Tibial nerve (tissue), 4 donors: ENCODE data around the gene POLR1E. TPM values are rescaled to one million over a fixed set of nuclear protein-coding genes. Genes with fewer than 3 reads are reported as not detected.

Source experiments
- DNase-seq, 2 donors: peaks; one replicate each; pipeline ENCODE4 v3.0.0-alpha.2; 2019; ENCODE audit warnings: low spot score in 2 of 2
- H3K27ac ChIP-seq, 4 donors: fragments of 200-600 bp; sonication (generic) in 3 of 4; one replicate each; pipeline ENCODE4 v1.5.1; 2017 to 2019; ENCODE audit warnings: mild to moderate bottlenecking in 1 of 4
- H3K27me3 ChIP-seq, 2 donors: fragments of 200-600 bp; sonication (generic) in 1 of 2; one replicate each; pipeline versions ENCODE4 v1.5.1 to v1.6.0; 2017 to 2019
- H3K36me3 ChIP-seq, 3 donors: fragments of 200-600 bp; sonication (generic); one replicate each; pipeline ENCODE4 v1.5.1; 2018 to 2019
- H3K4me1 ChIP-seq, 4 donors: fragments of 200-600 bp; sonication (generic) in 3 of 4; one replicate each; pipeline ENCODE4 v1.5.1; 2017 to 2019
- H3K4me3 ChIP-seq, 4 donors: fragments of 200-600 bp; sonication (generic) in 3 of 4; one replicate each; pipeline ENCODE4 v1.5.1; 2017 to 2019; ENCODE audit warnings: mild to moderate bottlenecking in 1 of 4, moderate library complexity in 1 of 4
- H3K9me3 ChIP-seq, 4 donors: fragments of 200-600 bp; sonication (generic) in 3 of 4; one replicate each; pipeline ENCODE4 v1.5.1; 2017 to 2019
- CTCF ChIP-seq, 5 experiments: fragments of 200-600 bp in 3 of 5; fragments of 450-650 bp in 2 of 5; sonication (generic) in 3 of 5; IDR thresholded peaks; one replicate each; pipeline ENCODE4 v1.5.1; 2016 to 2019; ENCODE audit warnings: antibody characterized with exemption in 5 of 5, mild to moderate bottlenecking in 3 of 5, moderate library complexity in 2 of 5
- EP300 ChIP-seq, 2 donors: sonication (generic); formaldehyde crosslinking; IDR thresholded peaks; one replicate each; pipeline ENCODE4 v1.6.1; 2017; ENCODE audit warnings: antibody characterized with exemption in 2 of 2, mild to moderate bottlenecking in 1 of 2
- POLR2A ChIP-seq, 2 donors: fragments of 450-650 bp; IDR thresholded peaks; one replicate each; pipeline ENCODE4 v1.6.1; 2017; ENCODE audit warnings: antibody characterized with exemption in 2 of 2, mild to moderate bottlenecking in 2 of 2, moderate library complexity in 2 of 2
- WGBS, 2 donors: methylation state at CpG; one replicate each; pipeline ENCODE4 v1.1.5; 2018; 5-methylcytosine and 5-hydroxymethylcytosine counted together
- total RNA-seq, 4 donors: library from RNA; depleted of rRNA; stranded (reverse); fragments of >200 nt; gene quantifications; one replicate each; pipeline ENCODE4 v1.1.0, GENCODE V29; 2016

The POLR1E gene
- total RNA-seq, 4 donors from 2014 or later = 14.1 to 22.1 (median 16.4) TPM

- TF ChIP-seq CTCF (IDR thresholded peaks at IDR 0.05) (no peak), POLR2A (IDR thresholded peaks at IDR 0.05) (no peak), EP300 (IDR thresholded peaks at IDR 0.05) (no peak)
- WGBS, 2 donors = 72 to 77% methylated on average over 1 of the region's 1 CpG
Observed at GRCh38 chr9:37452611-37453010, 33.1 kb upstream of the POLR1E start.

GRCh38 chr9:37453827-37454226 is 31.9 kb upstream of the POLR1E start:
- TF ChIP-seq POLR2A (IDR thresholded peaks at IDR 0.05) = no peak
- TF ChIP-seq CTCF (IDR thresholded peaks at IDR 0.05) = no peak
- Histone ChIP-seq H3K9me3 (peaks cover 0 to 9% (median 0%) of the 10 kb centered on the region in 4 donors), H3K4me1 (peaks cover 0 to 45% (median 8%) of the 10 kb centered on the region in 4 donors), H3K27ac (peak overlapping the region in 1 of 4 donors; percentile 1), H3K27me3 (no peaks in the 10 kb centered on the region), H3K36me3 (peaks cover 0 to 11% (median 0%) of the 10 kb centered on the region in 3 donors), H3K4me3 (no peak overlapping the region)
- DNase-seq = no peak
- WGBS, 2 donors = 82 to 91% methylated on average over 1 of the region's 1 CpG

More at GRCh38 chr9:37452611-37453010, 33.1 kb upstream of the POLR1E start:
- Histone ChIP-seq H3K9me3 (peaks cover 0 to 9% (median 0%) of the 10 kb centered on the region in 4 donors), H3K4me1 (peaks cover 0 to 43% (median 8%) of the 10 kb centered on the region in 4 donors), H3K36me3 (peaks cover 0 to 11% (median 0%) of the 10 kb centered on the region in 3 donors), H3K27ac (no peak overlapping the region), H3K27me3 (no peaks in the 10 kb centered on the region), H3K4me3 (no peak overlapping the region)
- DNase-seq = no peak

- H3K4me1 ChIP-seq = peaks cover 0 to 47% (median 8%) of the 10 kb centered on the region in 4 donors
- no peak for DNase-seq
Observed at GRCh38 chr9:37454238-37454637, 31.5 kb upstream of the POLR1E start.

GRCh38 chr9:37455884-37456647 is 29.7 kb upstream of the POLR1E start:
- Histone ChIP-seq H3K36me3 (peaks cover 0 to 11% (median 0%) of the 10 kb centered on the region in 3 donors), H3K27ac (no peak overlapping the region), H3K4me3 (no peak overlapping the region), H3K9me3 (peaks cover 0 to 9% (median 0%) of the 10 kb centered on the region in 4 donors), H3K27me3 (no peaks in the 10 kb centered on the region), H3K4me1 (peaks cover 0 to 53% (median 8%) of the 10 kb centered on the region in 4 donors)
- no peak for DNase-seq
- WGBS, 2 donors = 78 to 79% methylated on average over 7 of the region's 7 CpGs
- TF ChIP-seq POLR2A (IDR thresholded peaks at IDR 0.05) (no peak), EP300 (IDR thresholded peaks at IDR 0.05) (no peak), CTCF (IDR thresholded peaks at IDR 0.05) (no peak)

More at GRCh38 chr9:37454238-37454637, 31.5 kb upstream of the POLR1E start:
- H3K36me3 ChIP-seq = peaks cover 0 to 11% (median 0%) of the 10 kb centered on the region in 3 donors
- H3K4me3 ChIP-seq = no peak overlapping the region
- no peaks in the 10 kb centered on the region for H3K27me3 ChIP-seq
- H3K27ac ChIP-seq = peak overlapping the region in 1 of 4 donors; percentile 1
- H3K9me3 ChIP-seq = peaks cover 0 to 9% (median 0%) of the 10 kb centered on the region in 4 donors
- no peak for TF ChIP-seq EP300 (IDR thresholded peaks at IDR 0.05)
- no peak for TF ChIP-seq POLR2A (IDR thresholded peaks at IDR 0.05)
- no peak for TF ChIP-seq CTCF (IDR thresholded peaks at IDR 0.05)

GRCh38 chr9:37456817-37457216 is 28.9 kb upstream of the POLR1E start:
- 78 to 80% methylated on average over 1 of the region's 1 CpG for WGBS, 2 donors
- Histone ChIP-seq H3K27ac (no peak overlapping the region), H3K9me3 (peaks cover 0 to 9% (median 0%) of the 10 kb centered on the region in 4 donors), H3K36me3 (peaks cover 0 to 11% (median 0%) of the 10 kb centered on the region in 3 donors), H3K4me1 (peaks cover 0 to 50% (median 8%) of the 10 kb centered on the region in 4 donors), H3K27me3 (no peaks in the 10 kb centered on the region), H3K4me3 (no peak overlapping the region)
- no peak for TF ChIP-seq POLR2A (IDR thresholded peaks at IDR 0.05)
- no peak for TF ChIP-seq EP300 (IDR thresholded peaks at IDR 0.05)
- no peak for TF ChIP-seq CTCF (IDR thresholded peaks at IDR 0.05)
- DNase-seq = no peak
